ENCODE results near the gene VIPAS39.

VIPAS39 gene

GRCh38 chr14:77457522-77458248 lies at the start of gene VIPAS39, which contains the start of gene AHSA1:
VIPAS39 (minus strand) TSS chr14:77457601; CDS start chr14:77454102, 3,499 bp downstream.
AHSA1 (plus strand) TSS chr14:77458093; CDS start chr14:77458190, 97 bp downstream.
- peak; percentile 96 for DNase-seq

GRCh38 chr14:77505031-77505430 lies 47.6 kb upstream of the VIPAS39 start:
- no peak for DNase-seq

DNA sequence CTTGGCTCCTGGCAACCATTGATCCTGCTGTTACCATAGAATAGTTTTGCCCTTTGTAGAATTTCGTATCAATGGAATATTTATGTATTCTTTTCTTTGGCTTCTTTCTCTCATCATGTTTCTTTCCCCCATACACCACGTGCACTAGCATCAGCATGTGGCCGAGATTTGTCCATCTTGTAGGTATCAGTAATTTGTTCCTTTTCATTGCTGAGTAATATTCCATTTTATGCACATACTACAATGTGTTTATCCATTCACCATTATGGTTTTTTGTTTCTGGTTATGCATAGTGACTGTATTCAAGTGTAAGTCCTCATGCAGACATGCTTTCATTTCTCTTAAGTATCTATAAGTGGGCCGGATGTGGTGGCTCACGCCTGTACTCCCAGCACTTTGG lies 45.7 kb upstream of the VIPAS39 start:
- no peak for DNase-seq

DNA sequence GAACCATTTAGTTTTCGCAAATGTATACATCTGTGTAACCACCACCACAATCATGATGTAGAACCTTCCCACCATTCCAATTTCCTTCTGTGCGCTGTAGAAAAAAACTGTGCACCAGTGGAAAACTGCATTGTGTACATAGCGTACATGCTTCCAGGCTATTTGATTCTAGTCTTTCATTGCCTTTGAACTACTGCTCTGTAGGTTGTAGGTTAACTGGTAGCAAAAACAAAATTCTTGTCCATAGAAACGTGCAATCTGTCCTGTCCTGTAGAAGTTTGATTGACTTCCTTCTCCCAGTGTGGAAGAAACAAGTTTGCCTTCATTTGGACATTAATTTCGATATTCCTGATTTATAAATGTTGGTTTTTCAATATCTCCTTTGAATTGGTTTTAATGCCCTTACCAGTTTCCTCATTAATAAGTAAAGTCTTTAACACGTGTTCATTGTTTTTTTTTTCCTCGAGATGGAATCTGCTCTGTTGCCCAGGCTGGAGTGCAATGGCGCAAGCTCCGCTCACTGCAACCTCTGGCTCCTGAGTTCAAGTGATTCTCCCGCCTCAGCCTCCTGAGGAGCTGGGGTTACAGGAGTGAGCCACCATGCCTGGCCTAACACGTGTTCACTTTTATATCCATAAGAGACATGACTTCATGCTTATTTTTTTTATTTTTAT lies 44.8 kb upstream of the VIPAS39 start:
- DNase-seq: no peak

DNA sequence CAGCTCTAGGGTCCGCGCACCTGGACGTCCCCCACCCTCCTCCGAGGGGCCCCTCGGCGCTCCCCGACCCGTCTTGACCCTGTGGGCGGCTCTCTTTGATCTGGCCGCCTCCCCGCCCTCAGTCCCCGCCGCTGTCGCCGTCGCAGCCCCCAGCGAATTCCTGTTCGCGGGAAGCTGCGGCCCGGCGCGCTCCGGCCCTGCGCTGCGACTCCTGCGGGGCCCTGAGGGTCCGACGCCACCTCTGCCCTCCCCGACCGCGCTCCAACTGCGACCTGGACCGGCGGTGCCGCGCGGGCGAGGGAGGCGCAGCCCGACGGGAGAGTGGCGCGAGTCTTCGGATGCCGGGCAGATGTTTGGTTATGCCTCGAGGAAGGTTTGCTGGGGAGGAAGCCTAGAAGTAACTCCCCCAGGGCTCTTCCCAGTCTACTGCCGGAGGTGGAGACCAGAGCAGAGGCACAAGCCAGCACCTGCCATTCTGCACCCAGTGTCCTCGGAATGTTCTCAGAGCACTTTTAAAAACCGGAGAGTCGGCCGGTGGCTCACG lies 41.7 kb upstream of the VIPAS39 start:
- DNase-seq: no peak

DNA sequence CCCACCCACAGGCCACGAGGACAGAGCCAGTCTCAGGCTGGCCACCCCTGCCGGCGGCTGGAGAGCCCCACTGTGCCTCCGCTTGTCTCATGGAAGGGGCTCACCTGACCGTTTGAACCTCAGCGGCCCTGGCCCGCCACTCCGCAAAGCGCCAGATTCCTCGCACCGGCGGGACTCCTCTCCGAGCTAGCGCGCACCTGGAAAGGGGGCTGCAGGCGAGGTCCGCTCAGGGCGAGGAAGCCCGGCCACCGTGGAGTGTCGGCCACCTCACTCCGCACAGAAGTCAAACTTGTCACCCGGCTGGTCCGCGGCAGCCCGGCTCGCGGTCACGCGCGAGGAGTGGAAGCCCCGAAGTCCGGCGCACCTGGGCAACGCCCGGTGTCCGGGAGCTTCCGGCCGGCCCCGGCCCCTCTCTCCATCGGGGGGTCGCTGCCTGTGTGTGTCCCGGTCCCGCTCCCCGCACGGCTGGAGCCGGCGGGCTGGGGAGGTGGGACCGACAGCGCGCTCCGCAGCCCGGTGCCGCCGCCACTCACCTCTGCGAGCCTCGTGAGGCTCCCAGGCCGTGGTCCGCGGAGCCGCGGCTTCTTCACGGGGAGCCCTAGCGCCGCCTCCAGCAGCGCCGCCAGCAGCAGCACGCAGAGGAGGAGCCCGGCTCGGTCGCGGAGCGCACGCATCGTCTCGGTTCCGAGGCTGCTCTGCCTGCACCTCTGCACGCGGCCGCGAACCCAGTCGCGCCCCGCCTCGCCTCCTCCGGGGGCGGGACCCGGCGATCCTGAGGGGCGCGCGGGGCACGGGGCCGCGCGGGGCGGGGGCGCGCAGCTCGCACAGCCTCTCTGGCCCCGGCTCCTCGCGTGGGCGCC lies 40.9 kb upstream of the VIPAS39 start, which contains the start of gene ISM2:
TSS of gene ISM2 (minus strand) at position 697 of the 860 bp plus-strand sequence. CDS start at position 674, 23 bp downstream.
- no peak for DNase-seq

GRCh38 chr14:77495334-77495733 lies 37.9 kb upstream of the VIPAS39 start:
- no peak for DNase-seq

DNA sequence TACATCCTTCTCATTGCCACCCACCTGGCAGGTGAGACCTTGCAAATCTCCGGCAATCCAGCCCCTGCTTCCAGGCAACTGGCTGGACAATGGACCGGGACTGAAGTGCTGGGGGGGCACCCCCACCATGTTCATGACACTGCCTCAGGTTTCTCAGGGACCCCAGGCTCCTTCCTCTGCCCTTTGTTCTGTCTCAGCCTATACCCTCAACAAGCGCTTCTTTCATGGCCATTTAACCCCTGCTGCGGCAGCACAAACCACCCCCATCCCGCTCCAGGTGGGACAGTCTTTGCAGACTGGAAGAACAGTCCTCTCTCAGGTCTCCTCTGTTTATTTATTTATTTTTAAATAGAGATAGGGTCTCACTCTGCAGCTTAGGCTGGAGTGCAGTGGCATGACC lies 33.7 kb upstream of the VIPAS39 start:
- DNase-seq: no peak

- no peak for DNase-seq
Measured at GRCh38 chr14:77490347-77490986, 33.1 kb upstream of the VIPAS39 start.

DNA sequence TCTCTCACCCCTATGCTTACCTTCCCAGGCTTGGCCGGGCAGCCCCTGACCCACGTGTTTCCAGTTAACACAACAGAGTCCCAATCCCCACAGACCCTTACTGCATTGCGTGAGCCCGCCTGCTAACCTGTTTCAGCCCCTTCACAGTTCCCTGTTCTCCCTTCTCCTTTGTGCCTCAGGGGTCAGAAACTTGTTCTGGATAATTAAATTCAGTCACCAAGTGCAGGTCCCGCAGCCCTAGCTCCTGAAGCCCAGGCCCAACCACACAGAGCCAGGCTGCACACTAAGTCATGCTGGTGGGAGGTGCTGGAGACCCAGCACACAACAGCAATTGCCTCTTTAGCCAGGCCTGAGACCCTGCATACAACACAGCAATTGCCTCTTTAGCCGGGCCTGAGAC lies 31.6 kb upstream of the VIPAS39 start:
- no peak for DNase-seq

GRCh38 chr14:77488558-77488957 lies 31.2 kb upstream of the VIPAS39 start:
- DNase-seq: no peak

- DNase-seq: no peak
Measured at GRCh38 chr14:77485901-77486678, 28.7 kb upstream of the VIPAS39 start.

GRCh38 chr14:77485256-77485655 lies 27.9 kb upstream of the VIPAS39 start:
- DNase-seq: no peak

DNA sequence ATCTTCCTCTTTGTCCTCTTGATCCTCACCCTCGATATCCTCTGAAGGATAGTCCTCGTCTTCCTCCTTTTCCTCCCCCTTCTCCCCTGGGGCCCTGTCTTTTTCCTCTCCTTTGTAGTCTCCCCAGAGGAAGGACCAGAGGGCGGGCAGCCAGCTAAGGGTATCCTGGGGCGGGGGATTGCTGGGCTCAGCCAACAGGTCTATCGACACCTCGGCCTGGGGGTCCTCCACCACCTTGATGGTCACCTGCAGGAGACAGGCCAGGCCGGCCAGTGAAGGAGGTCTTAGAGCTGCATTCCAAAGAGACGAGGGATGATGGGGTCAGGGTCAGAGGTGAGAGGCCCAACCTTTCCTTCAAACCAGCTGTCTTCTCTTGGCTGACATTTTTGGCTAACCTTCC lies 25.0 kb upstream of the VIPAS39 start:
- DNase-seq: no peak

GRCh38 chr14:77478796-77479195 lies 21.4 kb upstream of the VIPAS39 start:
- DNase-seq: no peak

- DNase-seq: no peak
Measured at GRCh38 chr14:77478029-77478428, 20.6 kb upstream of the VIPAS39 start.

DNA sequence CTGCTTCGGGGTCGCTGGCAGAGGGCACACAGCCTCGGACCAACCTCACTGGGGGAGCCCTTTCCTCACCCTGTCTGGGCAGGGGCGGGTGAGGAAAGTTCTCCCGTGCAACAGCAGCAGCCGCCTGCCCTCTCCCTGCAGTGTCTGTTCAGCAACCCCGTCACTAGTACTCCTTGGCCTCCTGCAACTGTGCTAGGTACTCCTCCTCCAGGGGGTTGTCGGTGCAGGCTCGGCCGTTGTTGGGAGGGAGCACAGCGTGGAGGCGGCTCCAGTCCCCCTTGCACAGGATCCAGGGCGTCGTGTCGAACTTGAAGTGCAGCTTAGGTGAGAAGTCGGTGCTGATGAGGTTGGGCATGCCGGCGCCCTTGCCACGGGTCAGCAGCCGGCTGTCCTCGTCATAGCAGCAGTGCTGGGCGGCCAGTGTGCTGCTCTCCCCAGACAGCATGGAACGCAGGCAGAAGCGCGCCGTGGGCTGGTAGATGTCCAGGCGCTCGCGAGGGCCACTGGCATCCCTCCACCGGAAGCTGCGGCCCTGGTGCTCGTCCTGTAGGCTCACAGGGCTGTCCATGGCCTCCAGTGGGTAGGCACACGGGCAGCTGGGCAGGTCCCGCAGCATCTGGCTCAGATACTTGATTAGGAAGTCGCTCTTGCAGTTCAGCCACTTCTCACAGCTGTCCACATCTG lies 18.2 kb upstream of the VIPAS39 start:
- DNase-seq: no peak

- DNase-seq: no peak
Measured at GRCh38 chr14:77474479-77475177, 17.2 kb upstream of the VIPAS39 start.

GRCh38 chr14:77473921-77474320 lies 16.5 kb upstream of the VIPAS39 start:
- DNase-seq: no peak

GRCh38 chr14:77470224-77470870 lies 12.9 kb upstream of the VIPAS39 start:
- DNase-seq: no peak
